ENCODE data around the gene MS4A2.
"Not testable (repeated sequence)": the region's sequence is repeated elsewhere in the genome, so short reads cannot be mapped to it uniquely, and the experiment has no call there.

MS4A2 gene

GRCh38 chr11:60122414-60123036 is 34.1 kb downstream of the MS4A2 start:
- Mint-ChIP-seq H3K9me3 (no peaks in the 10 kb centered on the region), H3K36me3 (ENCODE audit: low read depth) (no peaks in the 10 kb centered on the region), H3K4me1 (ENCODE audit: low read depth) (no peaks in the 10 kb centered on the region), H3K4me3 (no peak overlapping the region), H3K27ac (no peak overlapping the region), H3K27me3 (no peaks in the 10 kb centered on the region)
- DNase-seq, result no peak

- H3K9me3 Mint-ChIP-seq, result no peaks in the 10 kb centered on the region
- H3K27me3 Mint-ChIP-seq, result no peaks in the 10 kb centered on the region
- DNase-seq, result no peak
- no peak overlapping the region for H3K27ac Mint-ChIP-seq
- H3K36me3 Mint-ChIP-seq (ENCODE audit: low read depth), result no peaks in the 10 kb centered on the region
- no peaks in the 10 kb centered on the region for H3K4me1 Mint-ChIP-seq (ENCODE audit: low read depth)
- no peak overlapping the region for H3K4me3 Mint-ChIP-seq
Observed at GRCh38 chr11:60124802-60125432, 36.5 kb downstream of the MS4A2 start.

DNA sequence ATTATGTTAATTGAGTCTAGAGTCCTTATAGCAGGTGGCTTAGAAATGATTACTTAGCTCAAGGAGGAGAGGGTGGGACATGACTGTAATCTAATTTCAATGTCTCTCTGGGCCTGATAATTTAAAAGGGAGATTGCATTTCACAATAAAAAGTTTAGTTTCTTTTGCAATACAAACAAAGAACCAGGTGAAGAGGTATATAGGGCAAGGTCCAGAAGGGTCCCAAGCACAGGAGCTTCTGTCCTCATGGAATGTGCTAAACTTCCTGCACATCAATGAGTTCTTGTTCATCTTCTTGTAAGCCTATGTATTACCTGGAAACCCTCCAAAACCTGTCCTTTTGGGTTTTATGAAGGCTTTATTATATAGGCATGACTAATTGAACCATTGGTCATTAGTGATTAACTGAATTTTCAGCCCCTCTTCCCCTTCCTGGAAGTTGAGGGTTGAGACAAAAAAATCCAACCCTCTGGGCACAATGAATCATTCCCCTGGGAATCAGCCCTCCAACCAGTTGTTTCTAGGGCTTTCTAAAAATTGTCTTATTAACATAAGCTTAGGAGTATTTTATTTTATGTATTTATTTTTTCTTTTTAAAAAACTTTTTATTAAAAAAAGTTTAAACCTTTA is 37.6 kb downstream of the MS4A2 start:
- no peaks in the 10 kb centered on the region for H3K36me3 Mint-ChIP-seq (ENCODE audit: low read depth)
- H3K27me3 Mint-ChIP-seq, result no peaks in the 10 kb centered on the region
- no peaks in the 10 kb centered on the region for H3K4me1 Mint-ChIP-seq (ENCODE audit: low read depth)
- H3K9me3 Mint-ChIP-seq, result no peaks in the 10 kb centered on the region
- H3K27ac Mint-ChIP-seq, result no peak overlapping the region
- no peak for DNase-seq
- H3K4me3 Mint-ChIP-seq, result no peak overlapping the region

DNA sequence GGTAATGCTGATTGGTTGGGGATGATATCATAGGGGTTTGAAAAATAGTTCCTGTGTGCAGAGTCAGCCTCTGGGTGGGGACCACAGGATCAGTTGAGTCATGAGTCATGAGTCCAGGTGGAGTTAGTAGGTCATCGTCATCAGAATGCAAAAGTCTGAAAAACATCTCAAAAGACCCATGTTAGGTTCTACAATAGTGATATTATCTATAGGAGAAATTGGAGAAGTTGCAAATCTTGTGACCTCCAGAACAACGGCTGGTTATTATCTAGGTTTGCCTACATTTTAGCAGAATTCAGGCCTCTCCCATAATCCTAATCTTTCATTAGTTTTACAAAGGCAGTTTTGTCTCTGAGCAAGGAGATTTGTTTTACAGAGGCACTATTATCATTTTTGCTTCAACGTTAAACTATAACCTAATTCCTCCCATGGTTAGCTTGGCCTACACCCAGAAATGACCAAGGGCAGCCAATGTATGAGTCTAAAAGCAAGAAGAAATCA is 38.9 kb downstream of the MS4A2 start:
- Mint-ChIP-seq H3K9me3 (no peaks in the 10 kb centered on the region), H3K27ac (no peak overlapping the region), H3K36me3 (ENCODE audit: low read depth) (no peaks in the 10 kb centered on the region), H3K4me3 (no peak overlapping the region), H3K4me1 (ENCODE audit: low read depth) (no peaks in the 10 kb centered on the region), H3K27me3 (no peaks in the 10 kb centered on the region)
- no peak for DNase-seq

DNA sequence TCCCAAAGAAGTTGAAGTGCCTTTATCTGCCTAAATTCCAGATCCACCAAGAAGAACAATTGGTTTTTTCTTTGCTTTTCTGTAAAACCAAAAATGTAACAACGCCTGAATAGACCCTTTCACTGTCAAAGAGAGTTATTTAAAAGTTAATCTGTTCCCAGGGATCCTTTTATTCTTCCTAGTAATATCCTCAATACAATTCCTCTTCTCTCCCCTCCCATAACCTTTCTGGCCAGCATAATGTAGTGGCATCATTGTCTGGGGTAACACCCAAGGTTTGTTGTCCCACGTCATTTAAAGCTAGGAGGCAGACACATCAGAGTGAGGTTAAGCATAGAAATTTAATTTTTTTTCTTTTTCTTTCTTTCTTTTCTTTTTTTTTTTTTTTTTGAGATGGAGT is 39.9 kb downstream of the MS4A2 start:
- Mint-ChIP-seq H3K4me1 (ENCODE audit: low read depth) (no peaks in the 10 kb centered on the region), H3K27ac (no peak overlapping the region), H3K27me3 (peaks cover 3% of the 10 kb centered on the region), H3K36me3 (ENCODE audit: low read depth) (no peaks in the 10 kb centered on the region), H3K4me3 (no peak overlapping the region), H3K9me3 (no peaks in the 10 kb centered on the region)
- no peak for DNase-seq

- H3K27me3 Mint-ChIP-seq; DNase-seq; H3K4me3 Mint-ChIP-seq; H3K4me1 Mint-ChIP-seq (ENCODE audit: low read depth); H3K36me3 Mint-ChIP-seq (ENCODE audit: low read depth); H3K27ac Mint-ChIP-seq; H3K9me3 Mint-ChIP-seq: not testable (repeated sequence)
Observed at GRCh38 chr11:60128866-60129265, 40.4 kb downstream of the MS4A2 start.

DNA sequence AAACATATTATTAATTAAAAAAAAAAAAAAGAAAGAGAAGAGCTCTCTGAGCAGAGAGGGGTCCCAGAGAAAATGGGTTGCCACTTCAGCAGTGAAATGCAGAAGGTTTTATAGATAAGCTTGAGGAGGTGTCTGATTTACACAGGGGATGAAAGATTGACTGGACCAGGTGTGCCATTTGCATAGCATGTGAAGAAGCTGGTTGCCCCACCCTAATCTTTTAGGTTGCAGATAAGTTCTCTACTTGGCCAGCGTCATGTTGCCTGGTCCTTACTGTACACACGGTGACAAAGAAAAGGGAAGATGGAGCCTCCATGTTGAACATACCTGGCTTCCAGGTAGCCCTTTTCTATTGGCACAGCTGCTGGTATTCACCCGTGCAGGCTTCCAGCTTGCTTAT is 41.4 kb downstream of the MS4A2 start:
- H3K36me3 Mint-ChIP-seq (ENCODE audit: low read depth), result no peaks in the 10 kb centered on the region
- DNase-seq, result no peak
- H3K4me3 Mint-ChIP-seq, result no peak overlapping the region
- H3K27me3 Mint-ChIP-seq, result peaks cover 11% of the 10 kb centered on the region
- no peaks in the 10 kb centered on the region for H3K4me1 Mint-ChIP-seq (ENCODE audit: low read depth)
- no peak overlapping the region for H3K27ac Mint-ChIP-seq
- peaks cover 4% of the 10 kb centered on the region for H3K9me3 Mint-ChIP-seq

- Mint-ChIP-seq H3K27ac (no peak overlapping the region), H3K4me3 (no peak overlapping the region)
- no peak for DNase-seq
Observed at GRCh38 chr11:60130496-60130895, 42.0 kb downstream of the MS4A2 start.

DNA sequence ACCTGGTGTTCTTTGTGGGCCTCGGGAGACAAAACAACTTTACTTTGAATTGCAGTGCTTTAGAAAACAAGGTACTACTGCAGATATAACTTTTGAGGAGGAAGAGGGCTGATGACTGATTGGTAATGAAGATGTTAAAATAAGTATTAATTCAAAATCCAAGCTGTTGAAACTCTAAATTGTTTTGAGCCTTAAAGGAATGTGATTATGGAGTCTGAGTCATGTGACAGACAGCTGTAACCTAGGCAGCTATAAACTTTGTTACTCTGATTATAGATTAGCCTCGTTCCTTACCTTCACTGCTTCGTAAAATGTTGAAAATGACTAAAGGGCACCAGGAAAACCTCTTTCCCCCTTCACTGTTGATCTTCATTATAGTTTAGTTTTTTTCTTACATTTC is 43.4 kb downstream of the MS4A2 start:
- H3K9me3 Mint-ChIP-seq, result peaks cover 4% of the 10 kb centered on the region
- H3K4me3 Mint-ChIP-seq, result no peak overlapping the region
- no peaks in the 10 kb centered on the region for H3K4me1 Mint-ChIP-seq (ENCODE audit: low read depth)
- peaks cover 21% of the 10 kb centered on the region for H3K27me3 Mint-ChIP-seq
- DNase-seq, result no peak
- no peaks in the 10 kb centered on the region for H3K36me3 Mint-ChIP-seq (ENCODE audit: low read depth)
- H3K27ac Mint-ChIP-seq, result no peak overlapping the region

More at GRCh38 chr11:60130496-60130895, 42.0 kb downstream of the MS4A2 start:
- no peaks in the 10 kb centered on the region for H3K36me3 Mint-ChIP-seq (ENCODE audit: low read depth)
- peaks cover 4% of the 10 kb centered on the region for H3K9me3 Mint-ChIP-seq
- peaks cover 11% of the 10 kb centered on the region for H3K27me3 Mint-ChIP-seq
- H3K4me1 Mint-ChIP-seq (ENCODE audit: low read depth), result no peaks in the 10 kb centered on the region

DNA sequence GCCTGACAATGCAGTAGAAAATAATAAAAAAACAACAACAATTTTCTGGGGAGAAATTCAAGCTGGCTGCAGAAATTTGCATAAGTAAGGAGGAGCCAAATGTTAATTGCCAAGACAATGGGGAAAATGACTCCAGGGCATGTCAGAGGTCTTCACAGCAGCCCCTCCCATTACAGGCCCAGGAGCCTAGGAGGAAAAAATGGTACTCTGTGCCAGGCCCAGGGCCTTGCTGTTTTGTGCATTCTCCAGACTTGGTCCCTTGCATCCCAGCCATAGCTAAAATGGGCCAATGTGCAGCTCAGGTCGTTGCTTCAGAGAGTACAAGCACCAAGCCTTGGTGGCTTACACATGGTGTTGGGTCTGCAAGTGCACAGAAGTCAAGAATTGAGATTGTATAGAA is 45.5 kb downstream of the MS4A2 start:
- no peaks in the 10 kb centered on the region for H3K36me3 Mint-ChIP-seq (ENCODE audit: low read depth)
- H3K9me3 Mint-ChIP-seq, result peaks cover 4% of the 10 kb centered on the region
- H3K27me3 Mint-ChIP-seq, result peaks cover 29% of the 10 kb centered on the region
- H3K4me1 Mint-ChIP-seq (ENCODE audit: low read depth), result no peaks in the 10 kb centered on the region
- no peak overlapping the region for H3K4me3 Mint-ChIP-seq
- no peak for DNase-seq
- no peak overlapping the region for H3K27ac Mint-ChIP-seq

DNA sequence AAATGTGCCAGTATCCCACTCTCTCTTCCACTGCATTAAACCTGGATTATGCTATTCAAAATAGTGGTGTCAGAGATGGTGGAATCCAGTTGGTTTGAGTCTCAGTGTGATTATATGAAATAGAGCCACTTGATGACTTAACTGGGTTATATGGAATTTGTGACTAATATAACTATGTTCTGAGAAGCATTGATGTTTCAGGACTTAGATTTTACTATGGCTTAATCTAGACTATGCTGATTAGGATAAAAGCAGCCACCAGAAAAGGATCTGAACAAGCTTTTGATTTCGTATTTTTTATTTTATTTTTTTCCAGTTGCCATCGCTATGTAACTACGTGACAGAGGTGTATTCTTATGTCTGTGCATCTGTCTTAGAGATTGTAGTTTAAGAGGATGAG is 55.3 kb downstream of the MS4A2 start:
- H3K27ac Mint-ChIP-seq, result no peak overlapping the region
- H3K4me1 Mint-ChIP-seq (ENCODE audit: low read depth), result peaks cover 11% of the 10 kb centered on the region
- no peaks in the 10 kb centered on the region for H3K36me3 Mint-ChIP-seq (ENCODE audit: low read depth)
- H3K4me3 Mint-ChIP-seq, result no peak overlapping the region
- no peaks in the 10 kb centered on the region for H3K9me3 Mint-ChIP-seq
- peaks cover 8% of the 10 kb centered on the region for H3K27me3 Mint-ChIP-seq
- DNase-seq, result no peak

GRCh38 chr11:60145677-60146076 is 57.2 kb downstream of the MS4A2 start:
- peaks cover 8% of the 10 kb centered on the region for H3K27me3 Mint-ChIP-seq
- DNase-seq, result no peak
- H3K9me3 Mint-ChIP-seq, result no peaks in the 10 kb centered on the region
- H3K4me3 Mint-ChIP-seq, result no peak overlapping the region
- H3K36me3 Mint-ChIP-seq (ENCODE audit: low read depth), result no peaks in the 10 kb centered on the region
- H3K27ac Mint-ChIP-seq, result no peak overlapping the region
- peaks cover 11% of the 10 kb centered on the region for H3K4me1 Mint-ChIP-seq (ENCODE audit: low read depth)
